HepG2 (cell line): ENCODE measurements around the gene NAB2. TPM values are rescaled to one million over a fixed set of nuclear protein-coding genes. Genes with fewer than 3 reads are reported as not detected.

Experiments
- ATRX ChIP-seq: sonication (generic); formaldehyde crosslinking; IDR thresholded peaks from 2 replicates; pipeline ENCODE4 v1.4.0; 2020; ENCODE audit warnings: missing genetic modification reagents, borderline replicate concordance
- CEBPB ChIP-seq: IDR thresholded peaks from 2 replicates; pipeline ENCODE4 v1.6.1; 2011; ENCODE audit warnings: low read depth, low read length, improper control_type of control experiment, borderline replicate concordance
- CEBPG ChIP-seq: IDR thresholded peaks from 2 replicates; pipeline ENCODE4 v1.6.1; 2016
- CTCF ChIP-seq: sonication (generic); formaldehyde crosslinking; IDR thresholded peaks from 2 replicates; pipeline ENCODE4 v1.5.0; 2020; ENCODE audit warnings: mild to moderate bottlenecking, missing genetic modification reagents, moderate library complexity
- ELF1 ChIP-seq: sonication (generic); formaldehyde crosslinking; IDR thresholded peaks from 2 replicates; pipeline ENCODE4 v1.4.0; 2020; ENCODE audit warnings: missing genetic modification reagents
- GATA4 ChIP-seq: sonication (generic); IDR thresholded peaks from 2 replicates; pipeline ENCODE4 v1.6.1; 2016; ENCODE audit warnings: antibody characterized with exemption, low read depth, borderline replicate concordance
- GPBP1L1 ChIP-seq: sonication (generic); formaldehyde crosslinking; IDR thresholded peaks from 2 replicates; pipeline ENCODE4 v1.5.0; 2020; ENCODE audit warnings: mild to moderate bottlenecking, missing genetic modification reagents
- MNT ChIP-seq: fragments of 450-650 bp; IDR thresholded peaks from 2 replicates; pipeline ENCODE4 v1.6.1; 2016
- MTA1 ChIP-seq: sonication (generic); formaldehyde crosslinking; IDR thresholded peaks from 2 replicates; pipeline ENCODE4 v1.4.0; 2020; ENCODE audit warnings: missing genetic modification reagents, mild to moderate bottlenecking, borderline replicate concordance
- PITX1 ChIP-seq: sonication (generic); formaldehyde crosslinking; IDR thresholded peaks from 2 replicates; pipeline ENCODE4 v1.5.1; 2020; ENCODE audit warnings: mild to moderate bottlenecking, missing genetic modification reagents
- RBAK ChIP-seq: sonication (generic); formaldehyde crosslinking; IDR thresholded peaks from 2 replicates; pipeline ENCODE4 v1.5.1; 2020; ENCODE audit warnings: mild to moderate bottlenecking, missing genetic modification reagents
- REPIN1 ChIP-seq: sonication (generic); formaldehyde crosslinking; IDR thresholded peaks from 2 replicates; pipeline ENCODE4 v1.8.0; 2022; ENCODE audit warnings: missing genetic modification reagents, low read depth, mild to moderate bottlenecking, borderline replicate concordance
- TP53 ChIP-seq: sonication (generic); formaldehyde crosslinking; conservative IDR thresholded peaks from 2 replicates; pipeline ENCODE4 v1.4.0; 2020; ENCODE audit warnings: missing genetic modification reagents
- ZFP41 ChIP-seq: sonication (generic); formaldehyde crosslinking; IDR thresholded peaks from 2 replicates; pipeline ENCODE4 v1.4.0; 2020; ENCODE audit warnings: mild to moderate bottlenecking, missing genetic modification reagents, borderline replicate concordance
- ZFX ChIP-seq: sonication (generic); formaldehyde crosslinking; IDR thresholded peaks from 2 replicates; pipeline ENCODE4 v1.4.0; 2020; ENCODE audit warnings: mild to moderate bottlenecking, low read depth, missing genetic modification reagents, moderate library complexity
- ZNF12 ChIP-seq: sonication (generic); formaldehyde crosslinking; IDR thresholded peaks from 2 replicates; pipeline ENCODE4 v1.5.0; 2020; ENCODE audit warnings: missing genetic modification reagents
- ZNF143 ChIP-seq: sonication (generic); formaldehyde crosslinking; IDR thresholded peaks from 2 replicates; pipeline ENCODE4 v1.4.0; 2020; ENCODE audit warnings: missing genetic modification reagents
- ZNF232 ChIP-seq: sonication (generic); formaldehyde crosslinking; IDR thresholded peaks from 2 replicates; pipeline ENCODE4 v1.4.0; 2020; ENCODE audit warnings: missing genetic modification reagents, borderline replicate concordance
- ZNF3 ChIP-seq: IDR thresholded peaks from 2 replicates; pipeline ENCODE4 v1.7.0; 2017; ENCODE audit warnings: inconsistent platforms
- ZNF350 ChIP-seq: sonication (generic); formaldehyde crosslinking; IDR thresholded peaks from 2 replicates; pipeline ENCODE4 v1.4.0; 2020; ENCODE audit warnings: mild to moderate bottlenecking, low read depth, missing genetic modification reagents, borderline replicate concordance
- ZNF503 ChIP-seq: sonication (generic); formaldehyde crosslinking; IDR thresholded peaks from 2 replicates; pipeline ENCODE4 v1.4.0; 2020; ENCODE audit warnings: missing genetic modification reagents
- ZNF773 ChIP-seq: sonication (generic); formaldehyde crosslinking; IDR thresholded peaks from 2 replicates; pipeline ENCODE4 v1.4.0; 2020; ENCODE audit warnings: missing genetic modification reagents, borderline replicate concordance
- ZNF788 ChIP-seq: sonication (generic); formaldehyde crosslinking; IDR thresholded peaks from 2 replicates; pipeline ENCODE4 v1.5.0; 2020; ENCODE audit warnings: mild to moderate bottlenecking, missing genetic modification reagents, borderline replicate concordance
- polyA plus RNA-seq, 8 experiments: library from polyadenylated mRNA; depleted of rRNA in 3 of 8; stranded (reverse) in 7 of 8; unstranded in 1 of 8; fragments of >200 nt; fragmentation: Illumina TruSeq in 4 of 8; extraction: Trizol in 4 of 8; gene quantifications; 2 replicates each; pipeline versions ENCODE4 v1.2.1 to v1.2.3, GENCODE V29; 2011 to 2016; ENCODE audit warnings: low read depth in 4 of 8, missing spikeins in 1 of 8, mixed read lengths in 1 of 8; ENCODE audit not compliant: insufficient read depth in 1 of 8
- total RNA-seq, 5 experiments: library from RNA; depleted of rRNA; stranded (reverse); fragments of >200 nt; fragmentation: Illumina TruSeq; extraction: Trizol; gene quantifications; 2 replicates each; pipeline ENCODE4 v1.2.3, GENCODE V29; 2016; ENCODE audit warnings: low read depth in 1 of 5

The NAB2 gene
- total and polyA plus RNA-seq, 2 of the 13 experiments (the other 11 are each of a cell fraction or from before 2014, with no cell fraction given) = 11.7 to 12.9 TPM

- TF ChIP-seq MNT (peak; percentile 66), TP53 (CRISPR knock-in tag) (0 out of 2 replicates have a peak, but pooled peaks have one; percentile 62), ATRX (CRISPR knock-in tag) (no peak), ZNF232 (CRISPR knock-in tag) (peak; percentile 79; the same call in 1 of the 2 replicates), ZNF350 (CRISPR knock-in tag) (peak; percentile 22; the same call in 1 of the 2 replicates), GPBP1L1 (CRISPR knock-in tag) (no peak), ZNF12 (peak; percentile 80), CEBPG (CRISPR knock-in tag) (peak; percentile 91), CTCF (0 out of 2 replicates have a peak, but pooled peaks have one; percentile 11), ELF1 (CRISPR knock-in tag) (0 out of 2 replicates have a peak, but pooled peaks have one; percentile 28), ZFX (CRISPR knock-in tag) (peak; percentile 92), ZNF503 (CRISPR knock-in tag) (peak; percentile 76), ZNF143 (CRISPR knock-in tag) (peak; percentile 42; the same call in 1 of the 2 replicates), ZFP41 (CRISPR knock-in tag) (0 out of 2 replicates have a peak, but pooled peaks have one; percentile 10), ZNF3 (no peak), RBAK (CRISPR knock-in tag) (no peak), CEBPB (peak; percentile 93), MTA1 (peak; percentile 77; the same call in 1 of the 2 replicates), GATA4 (0 out of 2 replicates have a peak, but pooled peaks have one; percentile 35), REPIN1 (CRISPR knock-in tag) (no peak), ZNF788 (peak; percentile 78), PITX1 (peak; percentile 29; the same call in 1 of the 2 replicates), ZNF773 (CRISPR knock-in tag) (peak; percentile 21; the same call in 1 of the 2 replicates)
Observed at GRCh38 chr12:57088354-57089270, at the start of gene NAB2 (continued).
